HG03460 (cell line): ENCODE data around the gene OVCA2.
A peak's percentile ranks its signal among the peaks of the same experiment; 100 is the strongest.

Experiments used
- ATAC-seq: cut with Tn5 transposase; IDR thresholded peaks from one replicate; pipeline ENCODE4 v1.9.1; 2021; ENCODE audit not compliant: unreplicated experiment

OVCA2 gene

GRCh38 chr17:2041561-2042389 lies at the start of gene OVCA2:
Gene OVCA2 (plus strand): TSS chr17:2042022. CDS start chr17:2042048, 26 bp downstream.
- peak; percentile 88 for ATAC-seq

- ATAC-seq: no peak
Measured at GRCh38 chr17:1992541-1992940, 49.3 kb upstream of the OVCA2 start.

GRCh38 chr17:1994707-1995106 lies 47.1 kb upstream of the OVCA2 start:
- no peak for ATAC-seq

- ATAC-seq: no peak
Measured at GRCh38 chr17:1995321-1995892, 46.4 kb upstream of the OVCA2 start.

- ATAC-seq: no peak
Measured at GRCh38 chr17:1995907-1996799, 45.7 kb upstream of the OVCA2 start.

- no peak for ATAC-seq
Measured at GRCh38 chr17:1996800-1997288, 45.0 kb upstream of the OVCA2 start.

GRCh38 chr17:1997289-1997926 lies 44.4 kb upstream of the OVCA2 start:
- ATAC-seq: no peak

GRCh38 chr17:1997927-1998742 lies 43.7 kb upstream of the OVCA2 start:
- no peak for ATAC-seq

GRCh38 chr17:1999557-2000251 lies 42.1 kb upstream of the OVCA2 start:
- ATAC-seq: no peak

- no peak for ATAC-seq
Measured at GRCh38 chr17:2002767-2003329, 39.0 kb upstream of the OVCA2 start.

GRCh38 chr17:2003525-2003924 lies 38.3 kb upstream of the OVCA2 start:
- ATAC-seq: no peak

GRCh38 chr17:2004435-2004952 lies 37.3 kb upstream of the OVCA2 start:
- no peak for ATAC-seq

- no peak for ATAC-seq
Measured at GRCh38 chr17:2008332-2009126, 33.3 kb upstream of the OVCA2 start.

- ATAC-seq: no peak
Measured at GRCh38 chr17:2009737-2010136, 32.1 kb upstream of the OVCA2 start.

- ATAC-seq: no peak
Measured at GRCh38 chr17:2011411-2012371, 30.1 kb upstream of the OVCA2 start.

- no peak for ATAC-seq
Measured at GRCh38 chr17:2012499-2012898, 29.3 kb upstream of the OVCA2 start.
